Astrocyte (in vitro differentiated cells and primary cell): ENCODE data around the gene CDKAL1.
"Not testable (repeated sequence)": the region's sequence is repeated elsewhere in the genome, so short reads cannot be mapped to it uniquely, and the experiment has no call there.

Experiments used
- CTCF ChIP-seq: IDR thresholded peaks from 2 replicates; pipeline ENCODE4 v1.5.1; 2011; ENCODE audit warnings: low read depth, mild to moderate bottlenecking, inconsistent platforms, low read length, moderate library complexity; ENCODE audit not compliant: insufficient read depth
- EZH2 ChIP-seq: IDR thresholded peaks from 2 replicates; pipeline ENCODE4 v1.6.1; 2012; ENCODE audit warnings: mild to moderate bottlenecking, low read length, inconsistent platforms; ENCODE audit not compliant: insufficient read depth

DNA sequence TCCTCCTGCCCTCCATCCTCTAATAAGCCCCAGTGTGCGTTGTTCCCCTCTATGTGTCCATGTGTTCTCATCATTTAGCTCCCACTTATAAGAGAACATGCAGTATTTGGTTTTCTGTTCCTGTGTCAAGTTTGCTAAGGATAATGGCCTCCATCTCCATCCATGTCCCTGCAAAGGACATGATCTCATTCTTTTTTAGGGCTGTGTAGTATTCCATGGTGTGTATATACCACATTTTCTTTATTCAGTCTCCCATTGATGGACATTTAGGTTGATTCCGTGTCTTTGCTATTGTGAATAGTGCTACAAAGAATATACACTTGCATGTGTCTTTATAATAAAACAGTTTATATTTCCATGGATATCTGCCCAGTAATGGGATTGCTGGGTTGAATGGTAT lies 75.7 kb downstream of the CDKAL1 start:
- TF ChIP-seq CTCF, EZH2: not testable (repeated sequence)
